GM18907 (cell line): ENCODE measurements around the gene DCBLD1.
"Not testable (repeated sequence)": the region's sequence is repeated elsewhere in the genome, so short reads cannot be mapped to it uniquely, and the experiment has no call there.

ENCODE experiments used
- ATAC-seq: cut with Tn5 transposase; IDR thresholded peaks from one replicate; pipeline ENCODE4 v1.9.1; 2021; ENCODE audit warnings: mild to moderate bottlenecking, moderate library complexity; ENCODE audit not compliant: unreplicated experiment

DCBLD1 gene

DNA sequence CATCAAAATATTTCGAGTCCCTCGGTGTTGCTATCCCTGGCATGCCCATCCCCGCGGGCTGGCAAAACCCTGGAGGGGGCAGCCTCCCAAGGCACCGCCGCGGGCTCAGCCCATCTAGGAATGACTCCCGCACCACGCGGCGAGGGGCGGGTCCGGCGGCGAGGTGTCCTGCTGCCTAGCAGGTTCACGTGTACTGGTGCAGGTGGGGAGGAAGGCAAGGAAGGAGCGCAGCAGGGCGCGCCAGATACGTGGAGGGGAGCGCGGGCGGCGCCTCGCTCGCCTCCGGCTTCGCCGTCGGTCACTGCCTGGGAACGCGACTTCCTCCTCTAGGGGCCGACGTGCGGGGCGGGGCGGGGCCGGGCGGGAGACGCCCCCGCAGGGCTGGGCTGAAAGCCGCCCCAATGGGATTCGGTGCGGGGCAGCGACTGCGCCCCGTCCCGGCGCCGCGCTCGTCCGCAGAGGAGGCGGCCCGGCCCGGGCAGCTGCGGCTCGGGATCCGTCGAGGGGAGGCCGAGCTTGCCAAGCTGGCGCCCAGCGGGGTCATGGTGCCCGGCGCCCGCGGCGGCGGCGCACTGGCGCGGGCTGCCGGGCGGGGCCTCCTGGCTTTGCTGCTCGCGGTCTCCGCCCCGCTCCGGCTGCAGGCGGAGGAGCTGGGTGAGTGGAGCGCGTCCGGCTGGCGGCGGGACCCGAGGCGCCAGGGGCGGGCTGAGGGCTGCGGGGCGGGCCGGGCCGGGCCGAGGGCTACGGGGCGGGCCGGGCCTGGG lies at the start of gene DCBLD1:
Gene DCBLD1 (plus strand): TSS at position 435 of the 764 bp plus-strand sequence. CDS start 108 bp downstream, at position 543.
- peak; percentile 87 for ATAC-seq

DNA sequence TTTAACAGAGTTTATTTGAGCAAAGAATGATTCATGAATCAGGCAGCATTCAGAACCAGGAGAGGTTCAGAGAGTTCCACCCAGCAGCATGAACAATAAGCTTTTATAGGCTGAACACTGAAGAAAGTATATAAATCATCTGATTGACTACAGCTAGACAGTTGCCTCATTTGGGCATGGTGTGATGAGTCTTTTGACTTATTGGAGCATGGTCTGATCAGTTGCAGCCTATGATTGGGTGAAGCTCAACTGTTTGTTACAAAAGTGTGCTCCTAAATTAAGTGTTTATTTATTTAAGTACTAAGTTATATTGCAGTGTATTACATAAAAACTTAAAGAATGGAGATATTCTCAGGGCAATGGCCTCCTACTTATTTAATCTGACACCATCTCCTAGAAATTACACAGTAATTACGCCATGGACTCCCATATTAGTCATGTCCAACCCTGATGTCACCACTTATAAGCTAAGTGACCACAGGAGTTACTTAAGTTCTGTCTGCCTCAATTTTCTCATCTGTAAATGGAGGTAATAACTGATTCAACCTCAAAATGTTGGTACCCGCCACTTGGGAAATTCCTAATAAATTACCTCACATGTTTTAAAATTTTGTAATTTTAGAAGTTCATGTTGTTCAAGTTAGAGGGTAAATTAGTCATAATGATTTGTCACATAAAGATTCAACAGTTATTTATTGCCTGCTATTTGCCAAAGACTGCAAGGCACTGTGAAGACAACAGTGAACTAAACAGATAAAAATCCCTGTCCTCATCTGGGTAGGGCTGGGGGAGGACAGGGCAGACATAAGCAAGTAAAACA lies 41.6 kb upstream of the DCBLD1 start:
- ATAC-seq, result no peak

DNA sequence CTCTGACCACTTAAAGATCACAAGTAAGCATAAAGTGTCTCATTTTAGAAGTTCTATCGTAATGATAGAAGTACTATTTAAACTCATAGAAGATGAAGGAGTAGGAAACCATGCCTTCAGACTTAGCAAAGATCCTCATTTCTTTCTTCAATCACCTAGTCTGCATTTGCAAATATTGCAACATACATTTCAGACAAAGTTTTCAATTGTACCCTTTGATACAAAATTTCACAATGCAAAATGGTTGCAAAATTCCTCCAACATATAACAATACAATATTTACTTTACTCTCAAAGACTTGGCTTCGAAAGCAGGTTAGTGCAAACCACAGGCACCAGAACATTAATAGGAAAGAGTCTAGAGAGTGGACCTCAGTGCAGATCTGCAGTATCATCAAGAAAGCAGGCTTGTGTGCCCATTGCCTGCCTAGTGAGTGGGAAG lies 40.6 kb upstream of the DCBLD1 start:
- ATAC-seq, result no peak

DNA sequence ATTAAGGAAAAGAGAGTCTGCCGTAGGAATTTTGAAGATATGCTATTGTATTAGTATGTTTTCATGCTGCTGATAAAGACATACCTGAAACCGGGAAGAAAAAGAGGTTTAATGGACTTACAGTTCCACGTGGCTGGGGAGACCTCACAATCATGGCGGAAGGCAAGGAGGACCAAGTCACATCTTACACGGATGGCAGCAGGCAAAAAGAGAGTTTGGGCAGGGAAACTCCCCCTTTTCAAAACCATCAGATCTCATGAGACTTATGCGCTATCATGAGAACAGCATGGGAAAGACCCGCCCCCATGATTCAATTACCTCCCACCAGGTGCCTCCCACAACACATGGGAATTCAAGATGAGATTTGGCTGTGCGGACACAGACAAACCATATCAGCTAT lies 40.2 kb upstream of the DCBLD1 start:
- not testable (repeated sequence) for ATAC-seq

DNA sequence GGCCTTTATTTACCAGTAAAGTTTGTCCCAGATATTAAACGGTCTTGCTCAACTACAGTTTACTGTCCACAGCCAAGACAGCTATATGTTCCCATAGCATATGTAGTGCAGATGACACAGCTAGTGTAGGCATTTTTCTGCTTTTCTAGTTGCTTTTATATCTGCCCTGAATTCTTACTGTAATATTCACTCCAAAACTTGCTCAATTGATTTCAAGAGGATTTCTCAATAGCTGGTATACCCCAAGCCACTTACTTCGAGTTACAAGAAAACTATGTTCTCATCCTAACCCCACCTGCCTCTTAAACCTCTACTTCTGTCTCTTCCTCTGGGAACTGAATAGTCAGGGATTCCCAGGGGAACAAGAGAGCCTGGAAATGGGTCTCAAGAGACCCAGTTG lies 37.9 kb upstream of the DCBLD1 start:
- no peak for ATAC-seq

DNA sequence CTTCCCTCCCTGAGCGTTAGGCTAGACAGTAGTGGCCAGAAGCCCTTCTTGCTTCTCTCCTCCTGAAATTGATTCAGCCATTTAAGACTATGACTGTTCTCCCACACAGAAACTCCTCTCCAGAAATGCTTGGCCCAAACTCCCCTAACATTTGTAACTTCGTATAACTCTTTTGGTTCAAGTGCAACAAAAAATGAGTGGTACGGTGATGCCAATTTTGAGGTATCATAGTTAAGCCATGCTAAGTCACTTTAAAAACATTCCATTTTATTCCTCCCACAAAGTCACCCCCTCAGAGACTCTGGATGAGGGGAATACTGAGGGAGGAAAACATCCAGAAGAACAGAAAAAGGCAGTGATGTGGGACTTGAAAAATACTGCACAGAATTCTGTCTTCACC lies 35.6 kb upstream of the DCBLD1 start:
- ATAC-seq, result no peak

DNA sequence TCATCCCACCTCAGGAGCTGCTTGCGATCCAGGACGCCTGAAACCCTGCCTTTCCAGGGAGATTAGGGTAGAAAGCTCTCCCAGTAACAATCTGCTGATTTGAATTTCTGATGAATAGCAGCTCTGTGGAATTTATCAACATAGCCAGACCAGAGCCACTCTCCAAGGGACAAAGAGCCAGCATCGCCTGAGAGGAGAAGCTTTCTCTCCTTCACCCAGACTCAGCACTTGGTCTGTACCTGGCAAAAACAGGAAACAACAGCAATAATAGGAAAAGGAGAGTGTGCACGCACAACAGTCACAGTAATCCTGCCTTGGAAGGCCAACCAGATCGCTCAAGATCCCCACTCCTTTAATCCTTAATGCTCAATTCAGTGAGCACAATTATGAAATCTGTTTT lies 34.5 kb upstream of the DCBLD1 start:
- ATAC-seq, result no peak

DNA sequence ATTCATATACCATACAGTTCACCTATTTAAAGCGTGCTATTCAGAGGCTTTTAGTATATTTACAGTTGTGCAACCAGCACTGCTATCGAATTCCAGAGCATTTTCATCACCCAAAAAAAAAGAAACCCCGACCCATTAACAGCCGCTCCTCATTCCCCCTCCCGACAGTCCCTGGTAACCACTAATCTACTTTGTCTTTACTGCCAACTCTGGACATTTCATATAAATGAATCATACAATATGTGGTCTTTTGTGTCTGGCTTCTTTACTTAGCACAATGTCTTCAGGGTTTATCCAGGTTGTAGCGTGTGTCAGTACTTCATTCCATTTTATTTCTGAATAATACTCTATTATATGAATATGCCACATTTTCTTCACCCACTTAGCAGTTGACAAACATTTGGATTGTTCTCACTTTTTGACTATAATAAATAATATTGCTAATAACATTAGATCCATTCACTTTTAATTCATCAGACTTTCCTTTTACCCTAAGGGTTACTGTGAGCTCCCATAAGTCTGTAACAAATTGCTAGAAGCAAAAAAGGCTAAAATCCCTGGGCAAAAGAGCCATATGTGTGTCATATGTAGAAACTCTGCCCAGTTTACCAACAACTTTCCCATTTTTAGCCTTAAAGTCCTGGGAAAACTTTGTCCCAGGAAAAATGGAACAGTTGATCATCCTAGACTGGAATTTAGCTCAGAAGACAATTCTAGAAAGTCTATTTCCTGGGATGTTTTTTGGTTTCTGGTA lies 33.6 kb upstream of the DCBLD1 start:
- no peak for ATAC-seq

DNA sequence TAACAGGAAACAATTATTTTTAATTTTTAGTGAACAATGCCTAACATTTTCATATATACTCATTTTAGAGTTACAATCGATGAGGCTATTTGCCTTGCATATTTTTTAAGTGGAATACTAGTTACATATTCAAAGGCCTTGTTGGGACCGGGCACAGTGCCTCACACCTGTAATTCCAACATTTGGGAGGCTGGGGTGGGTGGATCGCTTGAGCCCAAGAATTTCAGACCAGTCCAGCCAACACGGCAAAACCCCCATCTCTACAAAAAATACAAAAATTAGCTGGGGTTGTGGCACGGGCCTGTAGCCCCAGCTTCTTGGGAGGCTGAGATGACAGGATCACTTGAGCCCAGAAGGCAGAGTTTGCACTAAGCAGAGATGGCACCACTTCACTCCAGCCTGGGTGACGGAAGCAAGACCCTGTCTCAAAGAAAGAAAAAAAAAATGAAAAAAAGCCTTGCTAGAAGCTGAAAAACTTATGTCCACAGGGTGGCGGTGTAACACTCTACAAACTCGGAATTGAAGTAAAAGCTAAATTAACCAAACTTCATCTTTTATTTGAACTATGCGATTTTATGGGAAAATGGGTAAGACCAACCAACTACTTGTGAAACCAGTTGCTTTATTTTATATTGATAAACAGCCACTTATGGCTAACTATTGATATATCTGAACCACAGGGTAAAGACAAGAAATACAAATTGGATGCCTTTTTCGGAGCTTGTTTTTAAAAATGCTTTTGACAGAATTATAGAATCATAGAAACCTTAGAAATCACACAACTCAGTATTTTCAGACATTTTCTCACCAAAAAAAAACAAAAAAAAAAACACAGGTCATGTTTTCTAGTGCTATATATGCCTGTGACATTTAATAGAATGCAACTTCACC lies 32.7 kb upstream of the DCBLD1 start:
- ATAC-seq, result no peak

DNA sequence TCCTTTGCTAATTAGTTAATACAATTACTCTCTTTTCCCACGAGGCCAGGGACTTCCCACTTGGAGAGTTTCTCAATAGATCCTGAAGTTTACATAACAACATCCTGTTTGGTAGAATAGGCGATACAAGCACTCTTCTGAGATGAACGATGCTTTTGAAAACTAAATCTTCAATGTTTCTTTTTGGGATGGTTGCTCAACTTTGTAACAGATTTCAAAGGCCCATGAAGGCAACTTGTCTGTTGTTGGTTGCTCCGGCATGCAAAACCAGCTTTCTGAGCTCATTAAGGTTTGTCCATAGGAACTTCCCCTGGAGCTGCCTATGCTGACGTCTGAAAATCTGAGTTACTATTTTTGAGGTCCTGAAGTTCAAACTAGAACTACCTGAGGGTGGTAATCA lies 30.8 kb upstream of the DCBLD1 start:
- ATAC-seq, result no peak

DNA sequence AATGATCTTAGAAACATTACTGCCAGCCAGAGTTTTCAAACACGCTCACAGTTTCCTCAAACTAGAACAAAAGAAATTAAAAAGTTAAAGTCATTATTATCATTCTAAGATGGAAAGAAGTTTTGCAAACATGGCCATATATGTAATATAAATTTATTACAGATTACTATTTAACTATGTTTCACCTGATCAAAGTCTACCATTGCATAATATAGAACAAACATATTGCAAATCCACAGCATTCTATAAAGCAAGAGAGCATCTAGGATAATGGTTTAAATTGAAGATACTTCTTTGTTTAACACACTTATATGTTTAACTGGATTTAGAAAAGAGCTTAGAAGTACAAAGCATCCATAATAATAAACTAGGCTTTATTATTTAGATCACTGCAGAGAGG lies 26.2 kb upstream of the DCBLD1 start:
- ATAC-seq, result no peak

DNA sequence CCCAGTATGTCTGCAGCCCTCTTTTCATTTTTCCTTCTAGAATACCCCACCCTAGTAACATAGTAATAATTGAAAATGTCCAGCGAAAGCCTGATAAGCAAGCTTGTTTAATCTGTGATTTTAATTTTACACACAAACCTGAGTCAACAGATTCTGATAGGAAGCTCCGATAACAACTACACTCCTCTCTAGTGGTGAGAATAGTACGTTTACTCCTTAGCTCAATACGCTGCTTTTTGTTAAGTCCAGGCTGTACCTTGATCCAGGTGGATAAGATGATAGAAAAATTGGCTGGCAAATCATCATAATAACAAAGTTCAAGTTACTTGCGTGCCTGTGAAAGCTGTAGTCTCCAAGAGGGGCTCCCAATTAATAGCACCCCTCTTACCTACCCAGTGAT lies 25.5 kb upstream of the DCBLD1 start:
- no peak for ATAC-seq

DNA sequence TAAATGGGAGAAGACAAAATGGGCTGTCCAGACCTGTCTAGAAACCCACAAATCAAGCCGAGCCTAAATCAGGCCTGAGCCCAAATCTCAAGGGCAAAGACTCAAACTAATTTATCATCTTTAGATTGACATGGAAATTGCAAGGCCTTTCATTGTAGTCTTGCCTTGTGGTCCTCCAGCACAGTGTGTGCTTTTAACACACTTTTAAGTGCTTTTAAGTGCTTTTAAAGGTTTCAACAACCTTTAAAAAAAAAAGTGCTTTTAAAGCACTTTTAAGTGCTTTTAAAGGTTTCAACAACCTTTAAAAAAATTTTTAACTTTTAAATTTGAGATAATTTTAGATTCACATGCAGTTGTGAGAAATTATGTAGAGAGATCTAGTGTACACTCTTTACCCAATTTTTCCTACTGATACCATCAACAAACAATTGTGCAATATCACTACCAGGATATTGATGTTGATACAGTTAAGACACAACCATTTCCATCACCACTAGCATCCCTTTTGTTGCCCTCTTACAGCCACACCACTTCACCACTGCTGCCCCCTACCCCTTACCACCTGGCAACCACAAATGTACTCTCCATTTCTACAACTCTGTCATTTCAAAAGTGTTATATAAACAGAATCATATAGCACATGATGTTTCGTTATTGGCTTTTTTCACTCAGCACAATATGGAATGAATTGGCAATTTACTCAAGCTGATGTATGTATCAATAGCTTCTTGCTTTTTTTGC lies 23.1 kb upstream of the DCBLD1 start:
- no peak for ATAC-seq

DNA sequence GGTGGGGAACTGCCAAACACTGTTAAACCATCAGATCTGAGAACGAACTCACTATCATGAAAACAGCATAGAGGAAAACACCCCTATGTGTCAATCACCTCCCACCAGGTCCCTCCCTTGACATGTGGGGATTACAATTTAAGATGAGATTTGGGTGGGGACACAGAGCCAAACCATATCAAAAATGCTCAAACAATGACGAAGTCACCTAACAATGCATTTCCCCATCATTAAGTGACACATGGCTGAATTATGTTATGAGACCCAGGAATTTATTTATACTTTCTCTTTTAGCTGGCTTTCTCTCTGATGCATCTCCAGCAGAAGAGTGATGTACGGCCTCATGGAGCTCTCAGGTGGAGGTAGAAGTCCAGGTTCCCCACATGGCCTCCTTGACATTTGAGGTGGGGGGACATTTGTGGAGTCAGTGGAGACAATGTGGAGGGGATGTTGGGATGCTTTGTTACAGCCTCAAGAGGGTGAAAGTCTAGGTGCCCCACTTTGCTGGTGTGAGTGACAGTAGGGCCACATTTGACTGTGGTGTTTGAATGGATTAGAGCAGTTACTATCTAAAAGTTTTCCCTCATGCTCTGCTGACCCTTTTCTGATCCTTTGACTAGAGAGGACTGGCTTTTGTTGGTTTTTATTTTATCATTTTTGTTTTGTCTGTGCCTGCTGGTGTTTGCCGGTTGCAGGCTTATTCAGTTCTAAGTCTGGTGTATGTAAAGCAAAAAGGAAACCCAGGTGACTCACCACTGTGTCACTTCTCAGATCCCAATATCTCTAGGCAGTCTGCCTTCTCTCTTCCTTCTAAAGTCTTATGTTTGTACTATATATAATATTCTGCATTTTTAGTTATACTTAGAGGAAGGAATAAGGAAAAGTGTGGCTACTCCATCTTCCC lies 18.5 kb upstream of the DCBLD1 start:
- peak; percentile 63 for ATAC-seq

DNA sequence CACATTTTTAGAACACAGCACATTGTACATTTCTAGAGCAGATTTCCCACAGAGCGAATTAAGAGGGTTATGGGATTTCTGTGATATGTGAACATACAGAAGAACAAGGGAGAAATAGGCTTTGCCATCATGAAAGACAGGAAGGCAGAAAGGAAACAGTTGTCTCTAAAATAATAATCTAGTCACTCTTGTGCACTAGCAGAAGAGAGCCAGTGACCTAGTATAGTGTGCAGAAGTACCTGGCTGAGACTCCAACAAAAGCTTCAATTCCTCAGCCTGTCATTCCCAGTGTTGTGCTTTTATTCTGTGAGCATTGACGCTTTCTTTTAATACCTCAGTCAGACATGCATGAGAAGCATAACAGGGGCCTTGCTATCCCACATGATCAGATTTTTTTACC lies 17.8 kb upstream of the DCBLD1 start:
- no peak for ATAC-seq

DNA sequence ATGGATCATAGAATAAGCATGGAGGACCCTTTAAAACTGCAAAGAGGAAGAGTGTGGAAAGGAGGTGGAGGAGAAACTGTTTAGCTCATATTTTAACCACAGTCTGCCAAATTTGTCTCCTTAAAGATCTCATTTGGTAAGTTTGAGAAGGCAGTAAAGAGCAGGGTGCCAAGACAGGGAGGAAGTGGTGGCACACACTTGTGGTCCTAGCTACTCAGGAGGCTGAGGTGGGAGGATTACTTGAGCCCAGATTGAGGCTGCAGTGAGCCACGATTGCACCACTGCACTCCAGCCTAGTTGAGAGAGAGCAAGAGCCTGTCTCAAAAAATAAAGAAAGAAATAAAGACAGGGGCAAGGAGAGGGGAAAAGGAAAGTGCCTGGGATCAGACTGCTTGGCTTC lies 16.8 kb upstream of the DCBLD1 start:
- no peak for ATAC-seq

DNA sequence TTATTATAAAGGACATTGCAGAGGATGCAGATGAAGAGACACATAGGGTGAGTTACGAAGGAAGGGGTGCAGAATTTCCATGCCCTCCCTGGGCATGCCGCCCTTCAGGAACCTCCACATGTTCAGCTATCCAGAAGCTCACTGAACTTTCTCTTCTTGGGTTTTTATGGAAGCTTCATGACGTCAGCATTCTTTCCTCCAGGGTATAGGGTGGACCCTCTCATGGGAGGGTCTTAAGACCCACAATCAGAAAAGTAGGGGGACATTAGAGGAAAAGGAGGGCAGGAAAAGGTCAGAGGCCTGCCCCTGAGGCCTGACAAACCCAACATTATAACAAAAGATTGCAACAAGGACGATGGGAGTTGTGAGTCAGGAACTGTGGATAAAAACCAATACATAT lies 14.6 kb upstream of the DCBLD1 start:
- no peak for ATAC-seq

DNA sequence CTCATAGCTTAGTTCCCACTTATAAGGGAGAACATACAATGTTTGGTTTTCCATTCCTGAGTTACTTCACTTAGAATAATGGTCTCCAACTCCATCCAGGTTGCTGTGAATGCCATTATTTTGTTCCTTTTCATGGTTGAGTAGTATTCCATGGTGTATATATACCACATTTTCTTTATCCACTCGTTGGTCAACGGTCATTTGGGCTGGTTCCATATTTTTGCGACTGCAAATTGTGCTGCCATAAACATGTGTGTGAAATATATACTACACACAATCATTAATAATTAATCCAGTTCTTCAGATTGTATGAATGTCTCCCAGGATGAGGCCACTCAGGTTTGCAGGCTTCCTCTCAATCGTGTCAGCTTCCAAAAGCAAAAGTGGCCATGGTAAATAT lies 13.9 kb upstream of the DCBLD1 start:
- ATAC-seq, result not testable (repeated sequence)

DNA sequence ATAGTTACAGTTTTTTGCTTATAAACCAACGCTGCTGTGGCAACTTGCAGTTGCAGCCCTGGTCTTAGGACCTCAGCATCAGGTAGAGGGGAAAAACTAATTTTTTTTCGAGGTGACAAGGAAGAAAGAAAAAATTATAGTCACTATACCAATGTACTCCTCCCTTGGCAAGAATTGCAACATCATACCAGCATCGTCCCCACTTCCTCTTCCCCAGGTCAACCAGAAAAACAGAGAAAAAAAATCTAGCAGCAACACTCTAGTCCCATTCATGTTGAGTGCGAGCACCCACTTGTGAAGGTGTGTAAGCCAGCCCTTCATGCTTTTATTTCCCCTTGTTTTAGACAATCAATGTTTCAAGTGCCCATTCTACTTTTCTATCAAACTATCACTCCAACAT lies 13.1 kb upstream of the DCBLD1 start:
- no peak for ATAC-seq
